ENCODE results near the gene TAGLN2.

DNA sequence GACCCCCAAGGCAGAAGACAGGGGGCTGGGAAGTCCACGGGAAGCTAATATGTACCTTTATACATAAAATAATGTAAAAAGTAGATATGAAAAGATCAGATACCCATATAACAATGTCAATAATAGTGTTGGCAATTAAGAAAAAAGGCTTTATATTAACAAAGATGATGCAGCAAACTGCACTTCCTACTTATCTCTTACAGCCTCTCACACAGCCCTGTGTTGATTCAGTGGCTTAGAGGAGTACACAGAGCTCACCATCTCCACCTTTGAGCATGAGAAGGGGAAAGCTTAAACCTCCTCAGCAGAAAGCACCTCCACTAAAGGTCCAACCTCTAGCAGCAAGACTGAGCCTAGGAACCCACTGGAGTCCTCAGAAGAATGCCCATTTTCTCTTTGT, 55.7 kb downstream of the TAGLN2 start:
- TF ChIP-seq, protein P1, sequence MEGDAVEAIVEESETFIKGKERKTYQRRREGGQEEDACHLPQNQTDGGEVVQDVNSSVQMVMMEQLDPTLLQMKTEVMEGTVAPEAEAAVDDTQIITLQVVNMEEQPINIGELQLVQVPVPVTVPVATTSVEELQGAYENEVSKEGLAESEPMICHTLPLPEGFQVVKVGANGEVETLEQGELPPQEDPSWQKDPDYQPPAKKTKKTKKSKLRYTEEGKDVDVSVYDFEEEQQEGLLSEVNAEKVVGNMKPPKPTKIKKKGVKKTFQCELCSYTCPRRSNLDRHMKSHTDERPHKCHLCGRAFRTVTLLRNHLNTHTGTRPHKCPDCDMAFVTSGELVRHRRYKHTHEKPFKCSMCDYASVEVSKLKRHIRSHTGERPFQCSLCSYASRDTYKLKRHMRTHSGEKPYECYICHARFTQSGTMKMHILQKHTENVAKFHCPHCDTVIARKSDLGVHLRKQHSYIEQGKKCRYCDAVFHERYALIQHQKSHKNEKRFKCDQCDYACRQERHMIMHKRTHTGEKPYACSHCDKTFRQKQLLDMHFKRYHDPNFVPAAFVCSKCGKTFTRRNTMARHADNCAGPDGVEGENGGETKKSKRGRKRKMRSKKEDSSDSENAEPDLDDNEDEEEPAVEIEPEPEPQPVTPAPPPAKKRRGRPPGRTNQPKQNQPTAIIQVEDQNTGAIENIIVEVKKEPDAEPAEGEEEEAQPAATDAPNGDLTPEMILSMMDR (IDR thresholded peaks at IDR 0.05), result no peak
- no peak for TF ChIP-seq EZH2 (IDR thresholded peaks at IDR 0.05)
- TF ChIP-seq EZH2phosphoT487 (IDR thresholded peaks at IDR 0.05), result no peak
